PC-9 (cell line): ENCODE results near the gene KIFC3.

ENCODE experiments used
- EZH2 ChIP-seq: fragments of 200-600 bp; sonication (generic); IDR thresholded peaks from 2 replicates; pipeline ENCODE4 v1.8.0; 2017; ENCODE audit warnings: antibody characterized with exemption, low read depth
- TF ChIP-seq, protein P1 (sequence below): fragments of 200-600 bp; sonication (generic); conservative IDR thresholded peaks from 2 replicates; pipeline ENCODE4 v1.6.1; 2017; ENCODE audit warnings: mixed run types, antibody characterized with exemption, mild to moderate bottlenecking, moderate library complexity

DNA sequence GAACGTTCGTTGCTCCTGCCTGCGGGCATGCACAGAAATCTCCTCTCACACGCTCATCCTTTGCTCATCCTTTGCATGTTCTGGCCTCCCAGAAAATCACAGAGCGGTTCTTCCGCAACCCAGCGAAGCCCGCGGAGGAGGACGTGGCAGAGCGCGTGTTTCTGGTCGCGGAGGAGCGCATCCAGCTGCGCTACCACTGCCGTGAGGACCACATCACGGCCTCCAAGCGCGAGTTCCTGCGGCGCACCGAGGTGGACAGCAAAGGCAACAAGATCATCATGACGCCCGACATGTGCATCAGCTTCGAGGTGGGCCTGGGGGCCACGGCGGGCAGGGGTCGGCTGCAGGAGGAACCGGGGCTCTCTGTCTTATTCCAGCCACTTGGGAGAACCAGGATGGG lies 76.3 kb downstream of the KIFC3 start:
- TF ChIP-seq EZH2, result no peak
- TF ChIP-seq, protein P1, sequence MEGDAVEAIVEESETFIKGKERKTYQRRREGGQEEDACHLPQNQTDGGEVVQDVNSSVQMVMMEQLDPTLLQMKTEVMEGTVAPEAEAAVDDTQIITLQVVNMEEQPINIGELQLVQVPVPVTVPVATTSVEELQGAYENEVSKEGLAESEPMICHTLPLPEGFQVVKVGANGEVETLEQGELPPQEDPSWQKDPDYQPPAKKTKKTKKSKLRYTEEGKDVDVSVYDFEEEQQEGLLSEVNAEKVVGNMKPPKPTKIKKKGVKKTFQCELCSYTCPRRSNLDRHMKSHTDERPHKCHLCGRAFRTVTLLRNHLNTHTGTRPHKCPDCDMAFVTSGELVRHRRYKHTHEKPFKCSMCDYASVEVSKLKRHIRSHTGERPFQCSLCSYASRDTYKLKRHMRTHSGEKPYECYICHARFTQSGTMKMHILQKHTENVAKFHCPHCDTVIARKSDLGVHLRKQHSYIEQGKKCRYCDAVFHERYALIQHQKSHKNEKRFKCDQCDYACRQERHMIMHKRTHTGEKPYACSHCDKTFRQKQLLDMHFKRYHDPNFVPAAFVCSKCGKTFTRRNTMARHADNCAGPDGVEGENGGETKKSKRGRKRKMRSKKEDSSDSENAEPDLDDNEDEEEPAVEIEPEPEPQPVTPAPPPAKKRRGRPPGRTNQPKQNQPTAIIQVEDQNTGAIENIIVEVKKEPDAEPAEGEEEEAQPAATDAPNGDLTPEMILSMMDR, result no peak
